ENCODE measurements around the gene PIK3C2A. TPM values are rescaled to one million over a fixed set of nuclear protein-coding genes. Genes with fewer than 3 reads are reported as not detected.
"Not testable (repeated sequence)": the region's sequence is repeated elsewhere in the genome, so short reads cannot be mapped to it uniquely, and the experiment has no call there.

PIK3C2A gene
- total RNA-seq, 1 donor from 2014 or later, result 96.8 TPM

- no peaks in the 10 kb centered on the region for H3K4me1 ChIP-seq
- ATAC-seq (no peak), DNase-seq (no peak)
- H3K36me3 ChIP-seq, result no peaks in the 10 kb centered on the region
- no peak overlapping the region for H3K27ac ChIP-seq
- H3K9me3 ChIP-seq, result no peaks in the 10 kb centered on the region
- no peak overlapping the region for H3K4me3 ChIP-seq
- TF ChIP-seq, protein P1, sequence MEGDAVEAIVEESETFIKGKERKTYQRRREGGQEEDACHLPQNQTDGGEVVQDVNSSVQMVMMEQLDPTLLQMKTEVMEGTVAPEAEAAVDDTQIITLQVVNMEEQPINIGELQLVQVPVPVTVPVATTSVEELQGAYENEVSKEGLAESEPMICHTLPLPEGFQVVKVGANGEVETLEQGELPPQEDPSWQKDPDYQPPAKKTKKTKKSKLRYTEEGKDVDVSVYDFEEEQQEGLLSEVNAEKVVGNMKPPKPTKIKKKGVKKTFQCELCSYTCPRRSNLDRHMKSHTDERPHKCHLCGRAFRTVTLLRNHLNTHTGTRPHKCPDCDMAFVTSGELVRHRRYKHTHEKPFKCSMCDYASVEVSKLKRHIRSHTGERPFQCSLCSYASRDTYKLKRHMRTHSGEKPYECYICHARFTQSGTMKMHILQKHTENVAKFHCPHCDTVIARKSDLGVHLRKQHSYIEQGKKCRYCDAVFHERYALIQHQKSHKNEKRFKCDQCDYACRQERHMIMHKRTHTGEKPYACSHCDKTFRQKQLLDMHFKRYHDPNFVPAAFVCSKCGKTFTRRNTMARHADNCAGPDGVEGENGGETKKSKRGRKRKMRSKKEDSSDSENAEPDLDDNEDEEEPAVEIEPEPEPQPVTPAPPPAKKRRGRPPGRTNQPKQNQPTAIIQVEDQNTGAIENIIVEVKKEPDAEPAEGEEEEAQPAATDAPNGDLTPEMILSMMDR (IDR thresholded peaks at IDR 0.05), result no peak
- H3K27me3 ChIP-seq, result no peaks in the 10 kb centered on the region
- intact Hi-C loops (cut with DNase I), result no loop called here
These were observed 36.3 kb upstream of the PIK3C2A start for GRCh38 chr11:17244046-17244445.

- H3K36me3 ChIP-seq; H3K27ac ChIP-seq; intact Hi-C loops (cut with DNase I); H3K27me3 ChIP-seq; H3K9me3 ChIP-seq; ATAC-seq; DNase-seq; H3K4me3 ChIP-seq; H3K4me1 ChIP-seq: not testable (repeated sequence)
These were observed 35.2 kb upstream of the PIK3C2A start for GRCh38 chr11:17242954-17243353.

DNA sequence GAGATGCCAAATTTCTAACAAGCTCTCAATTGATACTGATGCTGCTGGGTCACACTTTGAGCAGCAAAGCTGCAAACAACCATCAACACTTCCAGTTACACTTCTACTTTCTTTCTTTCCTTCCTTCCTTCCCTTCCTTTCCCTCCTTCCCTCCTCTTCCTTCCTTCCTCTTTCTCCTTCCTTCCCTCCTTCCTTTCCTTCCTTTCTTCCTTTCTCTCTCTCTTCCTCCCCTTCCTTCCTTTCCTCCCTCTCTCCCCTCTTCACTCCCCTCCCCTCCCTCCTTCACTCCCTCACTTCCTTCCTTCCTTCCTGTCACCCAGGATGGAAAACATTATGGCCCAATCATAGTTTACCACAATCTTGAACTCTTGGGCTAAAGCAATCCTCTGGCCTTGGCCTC lies 33.0 kb upstream of the PIK3C2A start:
- Histone ChIP-seq H3K4me3 (no peak overlapping the region), H3K27ac (no peak overlapping the region), H3K36me3 (no peaks in the 10 kb centered on the region), H3K27me3 (no peaks in the 10 kb centered on the region), H3K9me3 (no peaks in the 10 kb centered on the region), H3K4me1 (no peaks in the 10 kb centered on the region)
- TF ChIP-seq, protein P1 (IDR thresholded peaks at IDR 0.05), result no peak
- DNase-seq, result no peak
- no peak for ATAC-seq
- intact Hi-C loops (cut with DNase I), result no loop called here

GRCh38 chr11:17239927-17240326 lies 32.1 kb upstream of the PIK3C2A start:
- H3K4me1 ChIP-seq; DNase-seq; ATAC-seq; H3K4me3 ChIP-seq; H3K9me3 ChIP-seq; H3K27me3 ChIP-seq; intact Hi-C loops (cut with DNase I); H3K36me3 ChIP-seq; H3K27ac ChIP-seq: not testable (repeated sequence)

- no peak for DNase-seq
- intact Hi-C loops (cut with DNase I), result no loop called here
- Histone ChIP-seq H3K4me1 (no peaks in the 10 kb centered on the region), H3K9me3 (no peaks in the 10 kb centered on the region), H3K27me3 (no peaks in the 10 kb centered on the region), H3K27ac (no peak overlapping the region), H3K4me3 (no peak overlapping the region), H3K36me3 (no peaks in the 10 kb centered on the region)
- no peak for ATAC-seq
- TF ChIP-seq, protein P1 (IDR thresholded peaks at IDR 0.05), result no peak
These were observed 30.6 kb upstream of the PIK3C2A start for GRCh38 chr11:17238377-17238776.

DNA sequence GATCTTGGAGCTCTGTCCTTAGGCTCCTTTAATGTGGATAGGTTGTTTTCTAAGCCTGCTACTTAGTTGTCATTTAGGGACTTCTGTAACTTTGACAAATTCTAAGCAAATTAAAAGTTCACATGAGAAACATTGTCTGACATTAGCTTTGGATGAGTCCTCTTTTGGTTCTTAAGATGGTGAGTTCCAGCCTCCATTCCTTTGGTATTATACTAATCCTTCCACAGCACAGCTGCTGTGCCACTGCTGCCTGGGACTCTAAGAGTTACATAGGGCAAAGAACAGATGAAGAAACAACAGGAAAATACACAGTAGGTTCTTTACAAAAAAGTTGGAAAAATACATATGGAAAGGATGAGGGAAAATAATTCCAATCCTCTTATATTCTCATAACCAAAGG lies 25.3 kb upstream of the PIK3C2A start:
- no peak for ATAC-seq
- intact Hi-C loops (cut with DNase I), result no loop called here
- TF ChIP-seq, protein P1 (IDR thresholded peaks at IDR 0.05), result no peak

More for the DNA sequence above, 25.3 kb upstream of the PIK3C2A start:
- Histone ChIP-seq H3K4me3 (no peak overlapping the region), H3K27me3 (no peaks in the 10 kb centered on the region), H3K36me3 (no peaks in the 10 kb centered on the region), H3K9me3 (no peaks in the 10 kb centered on the region), H3K4me1 (no peaks in the 10 kb centered on the region), H3K27ac (no peak overlapping the region)
- DNase-seq, result no peak
